Esophagus muscularis mucosa (tissue), 4 donors: ENCODE data around the gene ANKRD11. TPM values are rescaled to one million over a fixed set of nuclear protein-coding genes. Genes with fewer than 3 reads are reported as not detected.
"Not testable (repeated sequence)": the region's sequence is repeated elsewhere in the genome, so short reads cannot be mapped to it uniquely, and the experiment has no call there.

ENCODE experiments used
- DNase-seq: peaks from one replicate; pipeline ENCODE4 v3.0.0-alpha.2; 2017; ENCODE audit errors: extremely low spot score
- H3K27ac ChIP-seq, 4 donors: fragments of 200-600 bp; sonication (generic); replicated peaks in 1 of 4; 1 replicate in 3 of 4; 2 replicates in 1 of 4; pipeline ENCODE4 v1.5.1; 2016 to 2019; ENCODE audit warnings: mild to moderate bottlenecking in 1 of 4
- H3K27me3 ChIP-seq, 4 donors: fragments of 200-600 bp; sonication (generic); one replicate each; pipeline versions ENCODE4 v1.5.1 to v1.6.0; 2016 to 2019
- H3K36me3 ChIP-seq, 4 donors: fragments of 200-600 bp; sonication (generic); one replicate each; pipeline ENCODE4 v1.5.1; 2016 to 2019
- H3K4me1 ChIP-seq, 4 donors: fragments of 200-600 bp; sonication (generic); one replicate each; pipeline ENCODE4 v1.5.1; 2016 to 2019
- H3K4me3 ChIP-seq, 4 donors: fragments of 200-600 bp; sonication (generic); 1 replicate in 2 of 4; 2 replicates in 2 of 4; pipeline ENCODE4 v1.5.1; 2016 to 2019; ENCODE audit warnings: mild to moderate bottlenecking in 4 of 4, moderate library complexity in 1 of 4
- H3K9me3 ChIP-seq, 4 donors: fragments of 200-600 bp; sonication (generic); 1 replicate in 3 of 4; 2 replicates in 1 of 4; pipeline ENCODE4 v1.5.1; 2016 to 2019
- EP300 ChIP-seq: sonication (generic); formaldehyde crosslinking; IDR thresholded peaks from one replicate; pipeline ENCODE4 v1.6.1; 2017; ENCODE audit warnings: antibody characterized with exemption
- POLR2A ChIP-seq: fragments of 450-650 bp; IDR thresholded peaks from one replicate; pipeline ENCODE4 v1.6.1; 2017; ENCODE audit warnings: antibody characterized with exemption, moderate library complexity, mild to moderate bottlenecking, low read depth
- POLR2AphosphoS5 ChIP-seq, 2 donors: sonication (generic); formaldehyde crosslinking; IDR thresholded peaks; one replicate each; pipeline ENCODE4 v1.6.1; 2017; ENCODE audit warnings: antibody characterized with exemption in 2 of 2
- WGBS: methylation state at CpG from one replicate; pipeline ENCODE4 v1.1.5; 2018; 5-methylcytosine and 5-hydroxymethylcytosine counted together
- intact Hi-C: fragments of 100-400 bp; cut with DNase I; formaldehyde crosslinking; loops from one replicate; pipeline ENCODE4 v1.15.1; 2023
- total RNA-seq, 4 donors: library from RNA; depleted of rRNA; stranded (reverse); fragments of >200 nt; gene quantifications; one replicate each; pipeline versions ENCODE4 v1.1.0 to v1.2.1, GENCODE V29; 2016
- TF ChIP-seq, protein P1 (sequence below), 3 experiments: fragments of 200-600 bp in 2 of 3; fragments of 450-650 bp in 1 of 3; sonication (generic) in 2 of 3; IDR thresholded peaks; one replicate each; pipeline ENCODE4 v1.5.1; 2017 to 2019; ENCODE audit warnings: antibody characterized with exemption in 3 of 3, mild to moderate bottlenecking in 2 of 3, moderate library complexity in 1 of 3

Gene ANKRD11
- total RNA-seq, 4 donors from 2014 or later, result 60.8 to 119 (median 105) TPM

- no peaks in the 10 kb centered on the region for H3K27me3 ChIP-seq
- peak overlapping the region in 1 of 4 donors; percentile 4 for H3K27ac ChIP-seq
- no peaks in the 10 kb centered on the region for H3K9me3 ChIP-seq
- WGBS, result 92% methylated on average over 8 of the region's 8 CpGs
- TF ChIP-seq, protein P1, sequence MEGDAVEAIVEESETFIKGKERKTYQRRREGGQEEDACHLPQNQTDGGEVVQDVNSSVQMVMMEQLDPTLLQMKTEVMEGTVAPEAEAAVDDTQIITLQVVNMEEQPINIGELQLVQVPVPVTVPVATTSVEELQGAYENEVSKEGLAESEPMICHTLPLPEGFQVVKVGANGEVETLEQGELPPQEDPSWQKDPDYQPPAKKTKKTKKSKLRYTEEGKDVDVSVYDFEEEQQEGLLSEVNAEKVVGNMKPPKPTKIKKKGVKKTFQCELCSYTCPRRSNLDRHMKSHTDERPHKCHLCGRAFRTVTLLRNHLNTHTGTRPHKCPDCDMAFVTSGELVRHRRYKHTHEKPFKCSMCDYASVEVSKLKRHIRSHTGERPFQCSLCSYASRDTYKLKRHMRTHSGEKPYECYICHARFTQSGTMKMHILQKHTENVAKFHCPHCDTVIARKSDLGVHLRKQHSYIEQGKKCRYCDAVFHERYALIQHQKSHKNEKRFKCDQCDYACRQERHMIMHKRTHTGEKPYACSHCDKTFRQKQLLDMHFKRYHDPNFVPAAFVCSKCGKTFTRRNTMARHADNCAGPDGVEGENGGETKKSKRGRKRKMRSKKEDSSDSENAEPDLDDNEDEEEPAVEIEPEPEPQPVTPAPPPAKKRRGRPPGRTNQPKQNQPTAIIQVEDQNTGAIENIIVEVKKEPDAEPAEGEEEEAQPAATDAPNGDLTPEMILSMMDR (IDR thresholded peaks at IDR 0.05), result no peak
- TF ChIP-seq POLR2AphosphoS5 (IDR thresholded peaks at IDR 0.05) (no peak), EP300 (no peak), POLR2A (no peak)
- no peak for DNase-seq
- peaks cover 62 to 96% (median 84%) of the 10 kb centered on the region in 4 donors for H3K4me1 ChIP-seq
- no peak overlapping the region for H3K4me3 ChIP-seq
- no peaks in the 10 kb centered on the region for H3K36me3 ChIP-seq
- intact Hi-C loops, result no loop called here
These were observed 52.9 kb downstream of the ANKRD11 start for GRCh38 chr16:89437251-89437987.

DNA sequence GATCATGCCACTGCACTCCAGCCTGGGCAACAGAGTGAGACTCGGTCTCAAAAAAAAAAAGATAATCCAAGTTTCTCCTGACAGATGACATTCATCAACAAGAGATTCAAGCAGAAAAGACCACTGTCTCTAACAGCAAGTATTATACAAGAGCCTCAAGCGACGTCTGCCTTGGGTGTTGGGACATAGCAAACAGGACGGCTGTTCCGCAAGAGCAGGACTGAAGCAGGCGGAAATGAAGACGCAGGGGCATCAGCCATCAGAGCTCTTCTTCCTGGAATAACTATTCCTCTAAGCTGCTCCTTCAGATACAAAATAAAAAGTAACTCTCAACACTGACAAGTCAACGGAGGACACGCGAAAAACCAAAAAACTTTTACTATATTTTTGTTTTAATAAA lies 54.0 kb downstream of the ANKRD11 start:
- intact Hi-C loops, result no loop called here
- TF ChIP-seq, protein P1 (IDR thresholded peaks at IDR 0.05), result no peak
- TF ChIP-seq POLR2AphosphoS5 (IDR thresholded peaks at IDR 0.05) (no peak), EP300 (no peak), POLR2A (no peak)

GRCh38 chr16:89435059-89435458 lies 55.3 kb downstream of the ANKRD11 start:
- H3K4me1 ChIP-seq, result peaks cover 60 to 94% (median 83%) of the 10 kb centered on the region in 4 donors
- H3K27ac ChIP-seq, DNase-seq, H3K4me3 ChIP-seq, H3K9me3 ChIP-seq, H3K36me3 ChIP-seq, intact Hi-C loops, H3K27me3 ChIP-seq: not testable (repeated sequence)
- 98% methylated on average over 5 of the region's 5 CpGs for WGBS

More for the DNA sequence above, 54.0 kb downstream of the ANKRD11 start:
- H3K9me3 ChIP-seq, result no peaks in the 10 kb centered on the region
- H3K4me3 ChIP-seq, result no peak overlapping the region
- WGBS, result 82% methylated on average over 10 of the region's 10 CpGs
- DNase-seq, result no peak
- H3K4me1 ChIP-seq, result peaks cover 62 to 96% (median 84%) of the 10 kb centered on the region in 4 donors
- no peak overlapping the region for H3K27ac ChIP-seq
- H3K27me3 ChIP-seq, result no peaks in the 10 kb centered on the region
- no peaks in the 10 kb centered on the region for H3K36me3 ChIP-seq

DNA sequence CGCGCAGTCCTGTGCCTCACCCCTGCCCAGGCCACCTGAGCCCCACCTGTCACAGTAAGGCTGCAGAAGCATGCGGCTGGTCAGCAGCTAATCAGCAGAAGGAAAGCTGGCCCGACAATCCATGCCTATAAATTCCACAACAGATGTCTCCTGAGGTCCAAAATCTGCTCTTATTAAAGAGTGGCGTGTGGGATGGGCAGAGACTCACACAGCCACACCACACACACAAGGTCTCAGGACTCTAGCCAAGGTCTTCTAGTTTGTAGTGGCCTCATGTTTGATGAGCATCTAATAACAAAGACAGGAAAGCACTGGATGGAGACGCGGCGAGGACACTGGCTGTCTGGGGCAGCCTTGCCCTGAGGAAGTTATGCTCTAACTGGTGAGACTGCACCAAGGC lies 55.9 kb downstream of the ANKRD11 start:
- H3K9me3 ChIP-seq, result no peaks in the 10 kb centered on the region
- H3K36me3 ChIP-seq, result no peaks in the 10 kb centered on the region
- no peak overlapping the region for H3K27ac ChIP-seq
- H3K4me1 ChIP-seq, result peaks cover 58 to 89% (median 77%) of the 10 kb centered on the region in 4 donors
- intact Hi-C loops, result no loop called here
- TF ChIP-seq POLR2A (no peak), POLR2AphosphoS5 (IDR thresholded peaks at IDR 0.05) (no peak), EP300 (no peak)
- TF ChIP-seq, protein P1 (IDR thresholded peaks at IDR 0.05), result no peak
- no peaks in the 10 kb centered on the region for H3K27me3 ChIP-seq
- H3K4me3 ChIP-seq, result no peak overlapping the region
- 90% methylated on average over 8 of the region's 8 CpGs for WGBS
- no peak for DNase-seq

DNA sequence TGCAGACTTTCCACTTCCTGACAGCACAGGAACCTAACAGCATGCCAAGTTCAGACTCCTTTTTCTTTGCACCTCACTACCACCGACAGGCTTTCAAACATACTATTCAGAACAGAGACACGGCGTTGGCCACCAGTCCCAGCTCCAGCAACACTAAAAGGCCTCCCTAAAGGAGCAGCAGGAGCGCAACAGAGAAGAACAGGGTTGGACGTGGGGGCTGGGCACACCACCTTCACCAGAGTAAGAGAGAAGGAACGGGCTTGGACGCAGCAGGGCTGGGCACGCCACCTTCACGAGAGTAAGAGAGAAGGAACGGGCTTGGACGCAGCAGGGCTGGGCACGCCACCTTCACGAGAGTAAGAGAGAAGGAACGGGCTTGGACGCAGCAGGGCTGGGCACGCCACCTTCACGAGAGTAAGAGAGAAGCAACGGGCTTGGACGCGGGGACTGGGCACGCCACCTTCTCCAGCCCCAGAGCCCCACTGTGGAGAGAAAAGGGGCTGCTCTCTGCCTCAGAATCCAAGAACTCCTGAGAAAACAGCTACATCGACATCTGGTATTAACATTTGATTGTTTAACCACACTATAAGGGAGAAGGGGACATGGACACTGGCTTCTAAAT lies 56.9 kb downstream of the ANKRD11 start:
- H3K9me3 ChIP-seq, H3K27ac ChIP-seq, DNase-seq, H3K4me3 ChIP-seq, H3K27me3 ChIP-seq, intact Hi-C loops, H3K36me3 ChIP-seq: not testable (repeated sequence)
- WGBS, result 81% methylated on average over 21 of the region's 22 CpGs
- H3K4me1 ChIP-seq, result peaks cover 54 to 78% (median 70%) of the 10 kb centered on the region in 4 donors
